ENCODE data around the gene UBALD2. TPM values are rescaled to one million over a fixed set of nuclear protein-coding genes. Genes with fewer than 3 reads are reported as not detected.

The UBALD2 gene
- total and polyA plus RNA-seq, 3 donors from 2014 or later = 13.6 to 48.7 (median 16.7) TPM

- TF ChIP-seq CTCF (IDR thresholded peaks at IDR 0.05) (no peak), POLR2A (IDR thresholded peaks at IDR 0.05) (no peak)
- no peak overlapping the region for H3K4me3 ChIP-seq
- no peaks in the 10 kb centered on the region for H3K36me3 ChIP-seq (ENCODE audit: low read depth, missing control alignments)
- H3K9me3 ChIP-seq = no peaks in the 10 kb centered on the region
- no peak overlapping the region for H3K27ac ChIP-seq
- intact Hi-C loops (cut with DNase I; ENCODE audit: low total_unique reads) = no loop called here
- 71 to 72% methylated on average over 12 to 21 of the region's 21 CpGs for WGBS, 2 donors
- no peaks in the 10 kb centered on the region for H3K27me3 ChIP-seq
- DNase-seq = no peak
- peaks cover 24% of the 10 kb centered on the region for H3K4me1 ChIP-seq
Observed at GRCh38 chr17:76274112-76274956, 9.2 kb downstream of the UBALD2 start.

GRCh38 chr17:76275382-76276068, 10.4 kb downstream of the UBALD2 start:
- WGBS, 2 donors = 88 to 89% methylated on average over 9 to 22 of the region's 22 CpGs
- Histone ChIP-seq H3K9me3 (no peaks in the 10 kb centered on the region), H3K4me3 (no peak overlapping the region), H3K27ac (no peak overlapping the region), H3K27me3 (no peaks in the 10 kb centered on the region), H3K36me3 (ENCODE audit: low read depth, missing control alignments) (no peaks in the 10 kb centered on the region), H3K4me1 (peaks cover 25% of the 10 kb centered on the region)
- intact Hi-C loops (cut with DNase I; ENCODE audit: low total_unique reads) = no loop called here
- TF ChIP-seq POLR2A (IDR thresholded peaks at IDR 0.05) = no peak
- no peak for TF ChIP-seq CTCF (IDR thresholded peaks at IDR 0.05)
- no peak for DNase-seq

- no peaks in the 10 kb centered on the region for H3K9me3 ChIP-seq
- 95 to 97% methylated on average over 7 to 11 of the region's 11 CpGs for WGBS, 2 donors
- H3K27me3 ChIP-seq = no peaks in the 10 kb centered on the region
- no peak for TF ChIP-seq POLR2A (IDR thresholded peaks at IDR 0.05)
- TF ChIP-seq CTCF (IDR thresholded peaks at IDR 0.05) = no peak
- H3K27ac ChIP-seq = no peak overlapping the region
- intact Hi-C loops (cut with DNase I; ENCODE audit: low total_unique reads) = no loop called here
- no peak overlapping the region for H3K4me3 ChIP-seq
- H3K4me1 ChIP-seq = peaks cover 21% of the 10 kb centered on the region
- H3K36me3 ChIP-seq (ENCODE audit: low read depth, missing control alignments) = no peaks in the 10 kb centered on the region
- no peak for DNase-seq
Observed at GRCh38 chr17:76276069-76276431, 10.9 kb downstream of the UBALD2 start.

- Histone ChIP-seq H3K27me3 (no peaks in the 10 kb centered on the region), H3K9me3 (no peaks in the 10 kb centered on the region), H3K36me3 (ENCODE audit: low read depth, missing control alignments) (no peaks in the 10 kb centered on the region), H3K4me3 (no peak overlapping the region), H3K4me1 (peaks cover 17% of the 10 kb centered on the region), H3K27ac (peak overlapping the region in 1 of 2 donors; percentile 36)
- DNase-seq = no peak
- 87 to 95% methylated on average over 10 to 19 of the region's 19 CpGs for WGBS, 2 donors
- intact Hi-C loops (cut with DNase I; ENCODE audit: low total_unique reads) = no loop called here
- TF ChIP-seq POLR2A (IDR thresholded peaks at IDR 0.05) (no peak), CTCF (IDR thresholded peaks at IDR 0.05) (no peak)
Observed at GRCh38 chr17:76276461-76277299, 11.5 kb downstream of the UBALD2 start.
